CD4-positive, alpha-beta memory T cell (primary cell): ENCODE data around the gene FOXP4. TPM values are rescaled to one million over a fixed set of nuclear protein-coding genes. Genes with fewer than 3 reads are reported as not detected.

Experiments
- CTCF ChIA-PET: fragments of 350-600 bp; sonication (Branson Sonifier 250); formaldehyde crosslinking; loops from one replicate; lab custom pipeline; 2021; ENCODE audit warnings: inconsistent platforms; ENCODE audit not compliant: partially characterized antibody; lab: Charles Lee
- POLR2A ChIA-PET: fragments of 350-600 bp; sonication (Branson Sonifier 250); formaldehyde crosslinking; loops from one replicate; lab custom pipeline; 2021; ENCODE audit not compliant: partially characterized antibody; lab: Charles Lee
- DNase-seq, 5 donors: peaks; one replicate each; pipeline versions ENCODE4 v3.0.0 to v3.0.0-alpha.2; 2020 to 2022; ENCODE audit warnings: mixed read lengths in 1 of 5
- H3K27ac ChIP-seq: one replicate; pipeline ENCODE4 v1.7.0; 2013; ENCODE audit warnings: low read depth, low read length
- H3K27me3 ChIP-seq: 2 replicates; pipeline ENCODE4 v1.7.0; 2013; ENCODE audit warnings: mild to moderate bottlenecking, low read length, moderate library complexity; ENCODE audit not compliant: insufficient read depth
- H3K36me3 ChIP-seq: 2 replicates; pipeline ENCODE4 v1.7.0; 2013; ENCODE audit warnings: mild to moderate bottlenecking, low read length, moderate library complexity; ENCODE audit not compliant: insufficient read depth
- H3K4me1 ChIP-seq: 2 replicates; pipeline ENCODE4 v1.7.0; 2013; ENCODE audit warnings: mild to moderate bottlenecking, low read length, moderate library complexity; ENCODE audit not compliant: insufficient read depth
- H3K4me3 ChIP-seq, 2 donors: one replicate each; pipeline ENCODE4 v1.7.0; 2013; ENCODE audit warnings: low read length in 2 of 2, mild to moderate bottlenecking in 1 of 2
- H3K9me3 ChIP-seq, 2 donors: one replicate each; pipeline ENCODE4 v1.7.0; 2013; ENCODE audit warnings: low read length in 2 of 2, control low read depth in 1 of 2; ENCODE audit not compliant: control insufficient read depth in 1 of 2
- H3K27ac Mint-ChIP-seq, 7 donors: one replicate each; pipeline ENCODE4 v1.8.0; 2020 to 2021; ENCODE audit warnings: mixed read lengths in 7 of 7, mild to moderate bottlenecking in 6 of 7, inconsistent platforms in 3 of 7, moderate library complexity in 3 of 7
- H3K27me3 Mint-ChIP-seq, 2 donors: one replicate each; pipeline ENCODE4 v1.8.0; 2020 to 2021; ENCODE audit warnings: mixed read lengths in 2 of 2
- H3K36me3 Mint-ChIP-seq, 2 donors: one replicate each; pipeline ENCODE4 v1.8.0; 2020 to 2021; ENCODE audit warnings: mixed read lengths in 2 of 2, inconsistent platforms in 1 of 2, mild to moderate bottlenecking in 1 of 2
- H3K4me1 Mint-ChIP-seq, 4 donors: one replicate each; pipeline ENCODE4 v1.8.0; 2020 to 2021; ENCODE audit warnings: mixed read lengths in 4 of 4, mild to moderate bottlenecking in 1 of 4
- H3K4me3 Mint-ChIP-seq, 8 donors: one replicate each; pipeline ENCODE4 v1.8.0; 2020 to 2021; ENCODE audit warnings: mixed read lengths in 8 of 8, mild to moderate bottlenecking in 7 of 8, moderate library complexity in 6 of 8, inconsistent platforms in 3 of 8
- H3K9me3 Mint-ChIP-seq, 8 donors: one replicate each; pipeline ENCODE4 v1.8.0; 2020 to 2021; ENCODE audit warnings: mixed read lengths in 8 of 8, mild to moderate bottlenecking in 5 of 8, inconsistent platforms in 3 of 8, moderate library complexity in 1 of 8
- intact Hi-C: fragments of 100-400 bp; cut with micrococcal nuclease; formaldehyde crosslinking; loops from one replicate; pipeline ENCODE4 v1.15.1; 2023
- polyA plus RNA-seq, 2 donors: library from polyadenylated mRNA; unstranded; fragments of 300-500 nt; fragmentation: Illumina TruSeq; gene quantifications; one replicate each; pipeline ENCODE4 v1.2.3, GENCODE V29; 2021
- total RNA-seq, 2 experiments: library from RNA; stranded (reverse); gene quantifications; one replicate each; pipeline ENCODE4 v1.2.3, GENCODE V29; 2021

Gene FOXP4, protein sequence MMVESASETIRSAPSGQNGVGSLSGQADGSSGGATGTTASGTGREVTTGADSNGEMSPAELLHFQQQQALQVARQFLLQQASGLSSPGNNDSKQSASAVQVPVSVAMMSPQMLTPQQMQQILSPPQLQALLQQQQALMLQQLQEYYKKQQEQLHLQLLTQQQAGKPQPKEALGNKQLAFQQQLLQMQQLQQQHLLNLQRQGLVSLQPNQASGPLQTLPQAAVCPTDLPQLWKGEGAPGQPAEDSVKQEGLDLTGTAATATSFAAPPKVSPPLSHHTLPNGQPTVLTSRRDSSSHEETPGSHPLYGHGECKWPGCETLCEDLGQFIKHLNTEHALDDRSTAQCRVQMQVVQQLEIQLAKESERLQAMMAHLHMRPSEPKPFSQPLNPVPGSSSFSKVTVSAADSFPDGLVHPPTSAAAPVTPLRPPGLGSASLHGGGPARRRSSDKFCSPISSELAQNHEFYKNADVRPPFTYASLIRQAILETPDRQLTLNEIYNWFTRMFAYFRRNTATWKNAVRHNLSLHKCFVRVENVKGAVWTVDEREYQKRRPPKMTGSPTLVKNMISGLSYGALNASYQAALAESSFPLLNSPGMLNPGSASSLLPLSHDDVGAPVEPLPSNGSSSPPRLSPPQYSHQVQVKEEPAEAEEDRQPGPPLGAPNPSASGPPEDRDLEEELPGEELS
- 1 to 10 TPM; 7.4 to 7.8 TPM for total RNA-seq
- polyA plus RNA-seq: 1 to 10 TPM in 1 of 2 donors, under 1 TPM in 1; 0.08 to 1.6 TPM

DNA sequence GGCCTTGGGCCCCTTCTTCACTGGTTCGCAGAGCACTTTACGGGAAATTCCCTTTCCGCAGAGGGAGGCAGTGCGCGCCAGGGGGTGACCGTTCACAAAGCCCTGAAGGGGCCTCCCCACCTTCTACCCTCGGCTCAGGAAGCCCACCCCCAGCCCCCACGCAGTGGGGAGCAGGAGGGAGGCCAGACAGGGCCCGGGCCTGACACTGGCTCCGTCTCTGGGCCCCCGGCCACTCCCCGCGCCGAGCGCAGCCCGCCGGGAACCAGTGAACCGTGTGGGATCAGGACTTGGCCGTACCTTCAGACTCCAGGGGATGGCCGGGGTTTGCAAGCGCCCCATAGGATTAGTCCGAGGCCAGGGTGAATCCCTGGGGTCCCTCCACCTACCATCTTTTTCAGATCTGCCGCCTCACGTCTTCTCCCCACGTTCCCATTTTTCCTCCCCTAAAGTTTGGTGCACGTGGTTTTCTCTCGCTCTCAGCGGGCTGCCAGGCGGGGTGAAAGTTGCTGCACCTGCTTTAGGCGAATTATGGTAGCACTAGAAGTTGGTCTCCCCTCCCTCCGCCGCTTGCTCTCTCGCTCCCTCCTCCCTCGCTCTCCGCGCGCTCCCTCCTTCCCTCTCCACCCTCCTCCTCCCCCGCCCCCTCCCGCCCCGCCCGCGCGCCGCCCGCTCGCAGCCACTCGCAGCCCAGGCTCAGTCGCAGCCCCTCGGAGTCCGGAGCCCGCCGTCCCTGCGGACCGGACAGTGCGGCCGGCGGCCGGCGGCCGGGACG lies at the start of gene FOXP4:
Gene FOXP4, plus strand, starts transcription at position 679 of the 772 bp plus-strand sequence. CDS start 19,380 bp downstream, outside the sequence.
- CTCF ChIA-PET: interaction anchor here (4.1 kb wide), 1 partner anchor 121 kb away, joined by 21 read pairs; no protein-coding TSS in a partner anchor
- H3K9me3 ChIP-seq: no peaks in the 10 kb centered on the region
- H3K27me3 Mint-ChIP-seq: peaks cover 0 to 2% of the 10 kb centered on the region in 2 donors
- H3K36me3 ChIP-seq: no peaks in the 10 kb centered on the region
- peak within 1 kb of the TSS; percentile 75 to 76 for H3K4me3 ChIP-seq
- intact Hi-C loops: loop anchor here (1.0 to 5.0 kb wide), 4 partner anchors 15 to 120 kb away; no protein-coding TSS in a partner anchor
- H3K9me3 Mint-ChIP-seq: peaks cover 0 to 2% (median 0%) of the 10 kb centered on the region in 8 donors
- POLR2A ChIA-PET: interaction anchor here (1.4 to 2.4 kb wide), 2 partner anchors 15 to 120 kb away, joined by 7 to 11 read pairs; no protein-coding TSS in a partner anchor
- H3K36me3 Mint-ChIP-seq: peaks cover 5 to 10% of the 10 kb centered on the region in 2 donors
- peaks cover 17% of the 10 kb centered on the region for H3K27me3 ChIP-seq
- H3K4me3 Mint-ChIP-seq: peak within 1 kb of the TSS; percentile 90 to 96 (median 92)
- H3K4me1 Mint-ChIP-seq: peaks cover 11 to 42% (median 29%) of the 10 kb centered on the region in 4 donors
- H3K27ac Mint-ChIP-seq: peak within 1 kb of the TSS; percentile 33 to 92 (median 72)
- peaks cover 37% of the 10 kb centered on the region for H3K4me1 ChIP-seq
- H3K27ac ChIP-seq: no peak within 1 kb of the TSS
- peak; percentile 80 to 87 (median 81) for DNase-seq

- no peak for DNase-seq
- Histone ChIP-seq H3K27ac (no peak overlapping the region), H3K36me3 (no peaks in the 10 kb centered on the region), H3K27me3 (peaks cover under 1% of the 10 kb centered on the region), H3K4me1 (no peaks in the 10 kb centered on the region), H3K9me3 (no peaks in the 10 kb centered on the region), H3K4me3 (no peak overlapping the region)
- Mint-ChIP-seq H3K4me3 (no peak overlapping the region), H3K9me3 (no peaks in the 10 kb centered on the region), H3K36me3 (no peaks in the 10 kb centered on the region), H3K27me3 (peaks cover 17 to 22% of the 10 kb centered on the region in 2 donors), H3K4me1 (peaks cover 0 to 3% (median 0%) of the 10 kb centered on the region in 4 donors), H3K27ac (no peak overlapping the region)
- POLR2A ChIA-PET: interaction anchor here (1.7 kb wide), 1 partner anchor 34 kb away, joined by 4 read pairs; no protein-coding TSS in a partner anchor
- CTCF ChIA-PET: no interaction called here
- intact Hi-C loops: no loop called here
Measured at GRCh38 chr6:41497573-41497972, 48.6 kb upstream of the FOXP4 start.

DNA sequence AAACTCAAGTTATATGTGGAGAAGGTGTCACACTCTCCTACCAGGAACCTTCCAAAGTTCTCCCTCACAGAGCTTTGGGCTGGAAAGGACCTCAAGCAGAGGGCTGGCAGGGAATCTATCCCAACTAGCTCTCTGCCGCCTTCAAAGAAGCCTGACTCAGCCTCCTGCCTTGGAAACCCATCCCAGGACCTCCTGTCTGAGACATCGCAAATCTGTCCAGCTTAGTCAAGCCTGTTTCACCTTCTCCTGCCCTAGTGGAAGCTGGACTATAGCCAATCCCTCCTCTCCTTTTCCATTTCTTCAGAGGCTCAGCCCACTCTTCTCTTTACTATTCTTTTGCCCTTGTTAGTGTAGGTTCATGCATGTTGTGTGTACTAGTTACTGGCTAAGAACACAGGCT lies 48.2 kb upstream of the FOXP4 start:
- Mint-ChIP-seq H3K27ac (peak overlapping the region in 1 of 7 donors; percentile 83), H3K9me3 (no peaks in the 10 kb centered on the region), H3K4me1 (peaks cover 0 to 3% (median under 1%) of the 10 kb centered on the region in 4 donors), H3K36me3 (no peaks in the 10 kb centered on the region), H3K4me3 (no peak overlapping the region), H3K27me3 (peaks cover 19 to 22% of the 10 kb centered on the region in 2 donors)
- Histone ChIP-seq H3K27me3 (peaks cover 4% of the 10 kb centered on the region), H3K4me1 (no peaks in the 10 kb centered on the region), H3K4me3 (no peak overlapping the region), H3K27ac (no peak overlapping the region), H3K36me3 (no peaks in the 10 kb centered on the region), H3K9me3 (no peaks in the 10 kb centered on the region)
- ChIA-PET CTCF (no interaction called here), POLR2A (interaction anchor here (1.7 kb wide), 1 partner anchor 34 kb away, joined by 4 read pairs; no protein-coding TSS in a partner anchor)
- intact Hi-C loops: no loop called here
- DNase-seq: no peak

DNA sequence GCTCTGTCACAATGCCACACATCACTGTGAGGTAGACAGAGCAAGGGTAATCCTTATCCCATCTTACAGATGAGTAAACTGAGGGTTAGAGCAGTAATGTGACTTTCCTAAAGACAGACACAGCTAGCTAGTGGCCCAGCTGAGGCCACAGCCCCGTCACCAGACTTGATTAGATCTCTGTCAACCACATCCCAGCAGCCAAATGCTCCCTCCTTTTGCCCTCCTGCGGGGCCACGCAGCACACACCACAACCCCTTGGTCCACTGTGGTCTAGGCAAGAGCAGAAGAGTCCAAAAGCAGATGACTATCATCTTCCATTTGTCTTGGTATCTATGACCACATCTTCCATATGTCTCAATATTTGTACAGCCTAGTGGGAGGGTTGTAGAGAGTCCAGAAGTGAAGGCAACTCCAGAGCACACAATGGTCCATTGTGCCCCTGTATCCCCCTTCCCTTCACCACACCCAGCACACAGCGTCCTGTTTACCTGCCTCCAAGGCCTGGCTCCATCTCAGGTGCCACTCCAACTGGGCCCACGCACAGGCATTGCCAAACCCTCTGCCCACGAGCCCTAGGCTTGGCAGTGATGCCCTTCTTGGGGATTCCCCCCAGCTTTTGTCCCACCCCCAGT lies 47.1 kb upstream of the FOXP4 start:
- H3K4me3 Mint-ChIP-seq: no peak overlapping the region
- H3K36me3 Mint-ChIP-seq: no peaks in the 10 kb centered on the region
- Histone ChIP-seq H3K9me3 (no peaks in the 10 kb centered on the region), H3K27me3 (peaks cover 6% of the 10 kb centered on the region), H3K4me1 (peaks cover 3% of the 10 kb centered on the region), H3K36me3 (no peaks in the 10 kb centered on the region), H3K4me3 (no peak overlapping the region), H3K27ac (no peak overlapping the region)
- intact Hi-C loops: no loop called here
- peaks cover 23 to 24% of the 10 kb centered on the region in 2 donors for H3K27me3 Mint-ChIP-seq
- no peak overlapping the region for H3K27ac Mint-ChIP-seq
- no peak for DNase-seq
- H3K9me3 Mint-ChIP-seq: no peaks in the 10 kb centered on the region
- ChIA-PET CTCF (no interaction called here), POLR2A (no interaction called here)
- peaks cover 0 to 7% (median 2%) of the 10 kb centered on the region in 4 donors for H3K4me1 Mint-ChIP-seq

GRCh38 chr6:41500561-41500960 lies 45.6 kb upstream of the FOXP4 start:
- Mint-ChIP-seq H3K36me3 (no peaks in the 10 kb centered on the region), H3K27ac (no peak overlapping the region), H3K27me3 (peaks cover 28 to 32% of the 10 kb centered on the region in 2 donors), H3K4me1 (peaks cover 6 to 20% (median 10%) of the 10 kb centered on the region in 4 donors), H3K4me3 (no peak overlapping the region), H3K9me3 (no peaks in the 10 kb centered on the region)
- H3K9me3 ChIP-seq: no peaks in the 10 kb centered on the region
- no peaks in the 10 kb centered on the region for H3K36me3 ChIP-seq
- peaks cover 8% of the 10 kb centered on the region for H3K27me3 ChIP-seq
- H3K4me3 ChIP-seq: no peak overlapping the region
- intact Hi-C loops: no loop called here
- ChIA-PET CTCF (interaction anchor here (0.9 kb wide), 1 partner anchor 76 kb away, joined by 3 read pairs; no protein-coding TSS in a partner anchor), POLR2A (no interaction called here)
- DNase-seq: no peak
- H3K27ac ChIP-seq: no peak overlapping the region
- H3K4me1 ChIP-seq: peaks cover 11% of the 10 kb centered on the region

DNA sequence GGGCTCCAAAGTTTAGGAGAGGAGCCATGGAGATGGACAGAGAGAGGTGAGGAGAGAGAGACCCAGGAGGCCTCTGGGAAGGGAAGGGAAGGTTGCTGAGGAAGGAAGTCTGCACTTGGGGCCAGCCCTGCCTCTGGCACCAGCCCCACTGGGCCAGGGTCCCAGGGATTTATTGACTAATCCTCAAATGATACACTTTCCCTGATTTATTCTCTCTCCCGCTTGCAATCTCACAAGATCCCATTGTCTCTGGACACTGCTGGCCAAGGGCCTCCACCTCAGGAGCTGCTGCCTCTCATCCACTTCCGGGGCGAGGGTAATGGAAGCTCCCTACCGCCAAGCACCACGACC lies 43.6 kb upstream of the FOXP4 start:
- H3K9me3 Mint-ChIP-seq: no peaks in the 10 kb centered on the region

More for the DNA sequence above, 43.6 kb upstream of the FOXP4 start:
- H3K27ac Mint-ChIP-seq: no peak overlapping the region
- Histone ChIP-seq H3K27me3 (peaks cover 14% of the 10 kb centered on the region), H3K36me3 (no peaks in the 10 kb centered on the region), H3K4me1 (peaks cover 11% of the 10 kb centered on the region), H3K4me3 (no peak overlapping the region), H3K9me3 (no peaks in the 10 kb centered on the region), H3K27ac (no peak overlapping the region)
- H3K4me1 Mint-ChIP-seq: peaks cover 6 to 22% (median 12%) of the 10 kb centered on the region in 4 donors
- peak overlapping the region in 1 of 8 donors; percentile 20 for H3K4me3 Mint-ChIP-seq
- no peaks in the 10 kb centered on the region for H3K36me3 Mint-ChIP-seq
- DNase-seq: no peak
- peaks cover 40 to 44% of the 10 kb centered on the region in 2 donors for H3K27me3 Mint-ChIP-seq
- intact Hi-C loops: no loop called here
- ChIA-PET CTCF (no interaction called here), POLR2A (no interaction called here)
